H1 (cell line): ENCODE results near the gene INHBA.

Experiments
- BRCA1 ChIP-seq: IDR thresholded peaks from 2 replicates; pipeline ENCODE4 v1.6.1; 2012; ENCODE audit warnings: low read depth, low read length, improper control_type of control experiment
- CTBP2 ChIP-seq: IDR thresholded peaks from 2 replicates; pipeline ENCODE4 v1.7.0; 2011; ENCODE audit warnings: borderline replicate concordance, mild to moderate bottlenecking, moderate library complexity, mixed read lengths, low read length; ENCODE audit not compliant: insufficient read depth, insufficient read length
- NRF1 ChIP-seq: IDR thresholded peaks from 2 replicates; pipeline ENCODE4 v1.6.1; 2011; ENCODE audit warnings: mild to moderate bottlenecking, low read depth, low read length, improper control_type of control experiment
- POLR2AphosphoS5 ChIP-seq: IDR thresholded peaks from 2 replicates; pipeline ENCODE4 v1.6.1; 2011; ENCODE audit warnings: low read depth, low read length
- RBBP5 ChIP-seq: IDR thresholded peaks from 2 replicates; pipeline ENCODE4 v1.7.1; 2012; ENCODE audit warnings: low read depth, mild to moderate bottlenecking, inconsistent platforms, low read length, moderate library complexity, borderline replicate concordance
- SIX5 ChIP-seq: IDR thresholded peaks from 2 replicates; pipeline ENCODE4 v1.6.1; 2011; ENCODE audit warnings: mild to moderate bottlenecking, low read depth, low read length
- SP4 ChIP-seq: IDR thresholded peaks from 2 replicates; pipeline ENCODE4 v1.6.1; 2012; ENCODE audit warnings: low read length, inconsistent platforms
- TF ChIP-seq, protein P1 (sequence below), 3 experiments: IDR thresholded peaks; 1 replicate in 2 of 3; 2 replicates in 1 of 3; pipeline versions ENCODE4 v1.5.1 to v1.6.1; 2011; ENCODE audit warnings: low read length in 3 of 3, mild to moderate bottlenecking in 3 of 3, inconsistent platforms in 2 of 3, low read depth in 1 of 3, moderate library complexity in 1 of 3; ENCODE audit not compliant: insufficient read depth in 1 of 3; ENCODE audit errors: control extremely low read depth in 1 of 3
- TF ChIP-seq, protein P2 (sequence below): IDR thresholded peaks from 2 replicates; pipeline ENCODE4 v1.6.1; 2011; ENCODE audit warnings: low read depth, mild to moderate bottlenecking, low read length; ENCODE audit not compliant: insufficient read depth

DNA sequence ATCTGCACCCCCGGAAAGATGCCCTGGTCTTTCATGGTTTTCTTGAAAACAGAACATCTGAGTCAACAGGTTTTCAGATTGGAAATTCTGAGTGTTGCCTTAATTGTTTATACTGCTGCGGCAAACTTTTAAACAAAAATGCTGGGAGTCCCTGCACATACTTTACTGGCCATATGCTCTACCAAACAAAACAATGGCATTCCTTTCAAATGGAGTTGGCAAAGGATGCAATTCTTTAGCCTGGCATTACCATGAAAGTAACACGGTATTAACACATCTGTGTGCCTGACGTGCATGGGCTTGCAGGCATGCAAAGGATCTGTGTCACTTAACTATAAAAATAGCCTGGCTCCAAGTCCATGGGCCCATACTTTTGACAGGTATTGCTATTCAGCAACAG, 4.2 kb downstream of the INHBA start:
- TF ChIP-seq CTBP2 (no peak), NRF1 (no peak), SIX5 (no peak), SP4 (no peak), POLR2AphosphoS5 (no peak), RBBP5 (no peak), BRCA1 (no peak)
- TF ChIP-seq, protein P1, sequence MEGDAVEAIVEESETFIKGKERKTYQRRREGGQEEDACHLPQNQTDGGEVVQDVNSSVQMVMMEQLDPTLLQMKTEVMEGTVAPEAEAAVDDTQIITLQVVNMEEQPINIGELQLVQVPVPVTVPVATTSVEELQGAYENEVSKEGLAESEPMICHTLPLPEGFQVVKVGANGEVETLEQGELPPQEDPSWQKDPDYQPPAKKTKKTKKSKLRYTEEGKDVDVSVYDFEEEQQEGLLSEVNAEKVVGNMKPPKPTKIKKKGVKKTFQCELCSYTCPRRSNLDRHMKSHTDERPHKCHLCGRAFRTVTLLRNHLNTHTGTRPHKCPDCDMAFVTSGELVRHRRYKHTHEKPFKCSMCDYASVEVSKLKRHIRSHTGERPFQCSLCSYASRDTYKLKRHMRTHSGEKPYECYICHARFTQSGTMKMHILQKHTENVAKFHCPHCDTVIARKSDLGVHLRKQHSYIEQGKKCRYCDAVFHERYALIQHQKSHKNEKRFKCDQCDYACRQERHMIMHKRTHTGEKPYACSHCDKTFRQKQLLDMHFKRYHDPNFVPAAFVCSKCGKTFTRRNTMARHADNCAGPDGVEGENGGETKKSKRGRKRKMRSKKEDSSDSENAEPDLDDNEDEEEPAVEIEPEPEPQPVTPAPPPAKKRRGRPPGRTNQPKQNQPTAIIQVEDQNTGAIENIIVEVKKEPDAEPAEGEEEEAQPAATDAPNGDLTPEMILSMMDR (IDR thresholded peaks at IDR 0.05; ENCODE audit: control extremely low read depth in 1 of 3, insufficient read depth in 1 of 3, low read depth in 1 of 3, low read length in 3 of 3), result no peak
- TF ChIP-seq, protein P2, sequence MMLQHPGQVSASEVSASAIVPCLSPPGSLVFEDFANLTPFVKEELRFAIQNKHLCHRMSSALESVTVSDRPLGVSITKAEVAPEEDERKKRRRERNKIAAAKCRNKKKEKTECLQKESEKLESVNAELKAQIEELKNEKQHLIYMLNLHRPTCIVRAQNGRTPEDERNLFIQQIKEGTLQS, result no peak
